Measurements from ENCODE around the gene C4B.

C4B gene

DNA sequence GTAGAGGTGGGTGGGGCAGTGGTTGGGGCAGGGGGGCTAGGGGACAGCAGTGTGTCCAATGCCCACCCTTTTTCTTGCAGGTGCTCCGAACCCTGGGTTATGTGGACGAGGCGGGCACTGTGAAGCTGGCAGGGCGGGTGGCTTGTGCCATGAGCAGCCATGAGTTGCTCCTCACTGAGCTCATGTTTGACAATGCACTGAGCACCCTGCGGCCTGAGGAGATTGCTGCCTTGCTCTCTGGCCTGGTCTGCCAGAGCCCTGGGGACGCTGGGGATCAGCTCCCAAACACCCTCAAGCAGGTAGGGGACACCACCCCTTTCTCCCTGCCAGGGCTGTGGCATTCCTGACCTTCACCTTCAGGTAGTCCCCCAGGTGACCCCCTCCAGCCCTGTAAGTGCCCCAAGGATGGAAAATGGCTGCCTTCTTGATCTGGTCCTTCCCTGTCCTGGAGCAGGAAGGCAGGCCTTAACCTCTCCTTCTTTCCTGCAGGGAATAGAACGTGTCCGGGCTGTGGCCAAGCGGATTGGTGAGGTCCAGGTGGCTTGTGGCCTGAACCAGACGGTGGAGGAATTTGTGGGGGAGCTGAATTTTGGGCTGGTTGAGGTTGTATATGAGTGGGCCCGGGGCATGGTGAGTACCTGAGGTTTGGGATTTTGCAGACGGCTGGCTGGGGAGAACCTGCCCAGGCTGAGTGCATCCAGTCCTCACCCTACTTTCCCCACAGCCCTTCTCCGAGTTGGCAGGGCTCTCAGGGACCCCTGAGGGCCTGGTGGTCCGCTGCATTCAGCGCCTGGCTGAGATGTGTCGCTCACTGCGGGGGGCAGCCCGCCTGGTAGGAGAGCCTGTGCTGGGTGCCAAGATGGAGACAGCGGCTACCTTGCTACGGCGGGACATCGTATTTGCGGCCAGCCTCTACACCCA is 45.5 kb upstream of the C4B start:
- peaks cover 5% of the 10 kb centered on the region for H3K4me1 ChIP-seq (ENCODE audit: control insufficient read depth, insufficient read depth, low read length)
- H3K27ac ChIP-seq (ENCODE audit: extremely low read depth, low read depth, low read length): peak overlapping the region; percentile 6; the same call in 1 of the 2 replicates
- ChIA-PET POLR2A (interaction anchor here (0.6 to 4.6 kb wide), 8 partner anchors 7 to 142 kb away, joined by 3 to 64 read pairs (median 8); partner anchors contain the start of genes EHMT2, HSPA1B, NELFE and SKIC2), CTCF (interaction anchor here (0.6 to 2.0 kb wide), 4 partner anchors 12 to 1291 kb away, joined by 3 to 7 read pairs (median 6); no protein-coding TSS in a partner anchor)
- no peak for TF ChIP-seq ZNF416 (tag by site-specific recombination; IDR thresholded peaks at IDR 0.05)
- no peak for TF ChIP-seq ZNF600 (tag by site-specific recombination; IDR thresholded peaks at IDR 0.05)
- TF ChIP-seq ZNF248 (tag by site-specific recombination; IDR thresholded peaks at IDR 0.05): no peak
- TF ChIP-seq ZNF169 (tag by site-specific recombination; IDR thresholded peaks at IDR 0.05): no peak
- TF ChIP-seq ZNF692 (tag by site-specific recombination; IDR thresholded peaks at IDR 0.05): no peak
- TF ChIP-seq MEIS1 (CRISPR knock-in tag; IDR thresholded peaks at IDR 0.05; ENCODE audit: borderline replicate concordance): no peak
- no peak for TF ChIP-seq HOXC10 (CRISPR knock-in tag; IDR thresholded peaks at IDR 0.05)
- no peak for TF ChIP-seq GLIS2 (tag by site-specific recombination; IDR thresholded peaks at IDR 0.05)
- no peak for TF ChIP-seq ZNF354C (tag by site-specific recombination; IDR thresholded peaks at IDR 0.05; ENCODE audit: borderline replicate concordance, low read depth)
- no peak for TF ChIP-seq RBAK (tag by site-specific recombination; IDR thresholded peaks at IDR 0.05)
- TF ChIP-seq ZNF132 (tag by site-specific recombination; IDR thresholded peaks at IDR 0.05; ENCODE audit: borderline replicate concordance): no peak
- no peak for TF ChIP-seq ZNF16 (tag by site-specific recombination; IDR thresholded peaks at IDR 0.05; ENCODE audit: low read depth)
- TF ChIP-seq, protein P1, sequence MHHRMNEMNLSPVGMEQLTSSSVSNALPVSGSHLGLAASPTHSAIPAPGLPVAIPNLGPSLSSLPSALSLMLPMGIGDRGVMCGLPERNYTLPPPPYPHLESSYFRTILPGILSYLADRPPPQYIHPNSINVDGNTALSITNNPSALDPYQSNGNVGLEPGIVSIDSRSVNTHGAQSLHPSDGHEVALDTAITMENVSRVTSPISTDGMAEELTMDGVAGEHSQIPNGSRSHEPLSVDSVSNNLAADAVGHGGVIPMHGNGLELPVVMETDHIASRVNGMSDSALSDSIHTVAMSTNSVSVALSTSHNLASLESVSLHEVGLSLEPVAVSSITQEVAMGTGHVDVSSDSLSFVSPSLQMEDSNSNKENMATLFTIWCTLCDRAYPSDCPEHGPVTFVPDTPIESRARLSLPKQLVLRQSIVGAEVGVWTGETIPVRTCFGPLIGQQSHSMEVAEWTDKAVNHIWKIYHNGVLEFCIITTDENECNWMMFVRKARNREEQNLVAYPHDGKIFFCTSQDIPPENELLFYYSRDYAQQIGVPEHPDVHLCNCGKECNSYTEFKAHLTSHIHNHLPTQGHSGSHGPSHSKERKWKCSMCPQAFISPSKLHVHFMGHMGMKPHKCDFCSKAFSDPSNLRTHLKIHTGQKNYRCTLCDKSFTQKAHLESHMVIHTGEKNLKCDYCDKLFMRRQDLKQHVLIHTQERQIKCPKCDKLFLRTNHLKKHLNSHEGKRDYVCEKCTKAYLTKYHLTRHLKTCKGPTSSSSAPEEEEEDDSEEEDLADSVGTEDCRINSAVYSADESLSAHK (tag by site-specific recombination; IDR thresholded peaks at IDR 0.05): no peak
- TF ChIP-seq HOXA7 (CRISPR knock-in tag; IDR thresholded peaks at IDR 0.05; ENCODE audit: borderline replicate concordance): no peak
- TF ChIP-seq ZNF510 (tag by site-specific recombination; IDR thresholded peaks at IDR 0.05; ENCODE audit: insufficient replicate concordance): no peak
- no peak for TF ChIP-seq ZNF76 (tag by site-specific recombination; IDR thresholded peaks at IDR 0.05; ENCODE audit: borderline replicate concordance, low read depth)
- TF ChIP-seq ZNF214 (tag by site-specific recombination; IDR thresholded peaks at IDR 0.05; ENCODE audit: borderline replicate concordance): no peak
- H3K9me3 ChIP-seq (ENCODE audit: control insufficient read depth, insufficient read depth, low read depth, low read length): no peaks in the 10 kb centered on the region
- H3K4me3 ChIP-seq (ENCODE audit: low read depth, low read length): no peak overlapping the region
- H3K36me3 ChIP-seq (ENCODE audit: control insufficient read depth in 2 of 2, insufficient read depth in 1 of 2, low read length in 2 of 2): peaks cover 13 to 70% of the 10 kb centered on the region in 2 experiments; a peak in 2 of 3 replicates

DNA sequence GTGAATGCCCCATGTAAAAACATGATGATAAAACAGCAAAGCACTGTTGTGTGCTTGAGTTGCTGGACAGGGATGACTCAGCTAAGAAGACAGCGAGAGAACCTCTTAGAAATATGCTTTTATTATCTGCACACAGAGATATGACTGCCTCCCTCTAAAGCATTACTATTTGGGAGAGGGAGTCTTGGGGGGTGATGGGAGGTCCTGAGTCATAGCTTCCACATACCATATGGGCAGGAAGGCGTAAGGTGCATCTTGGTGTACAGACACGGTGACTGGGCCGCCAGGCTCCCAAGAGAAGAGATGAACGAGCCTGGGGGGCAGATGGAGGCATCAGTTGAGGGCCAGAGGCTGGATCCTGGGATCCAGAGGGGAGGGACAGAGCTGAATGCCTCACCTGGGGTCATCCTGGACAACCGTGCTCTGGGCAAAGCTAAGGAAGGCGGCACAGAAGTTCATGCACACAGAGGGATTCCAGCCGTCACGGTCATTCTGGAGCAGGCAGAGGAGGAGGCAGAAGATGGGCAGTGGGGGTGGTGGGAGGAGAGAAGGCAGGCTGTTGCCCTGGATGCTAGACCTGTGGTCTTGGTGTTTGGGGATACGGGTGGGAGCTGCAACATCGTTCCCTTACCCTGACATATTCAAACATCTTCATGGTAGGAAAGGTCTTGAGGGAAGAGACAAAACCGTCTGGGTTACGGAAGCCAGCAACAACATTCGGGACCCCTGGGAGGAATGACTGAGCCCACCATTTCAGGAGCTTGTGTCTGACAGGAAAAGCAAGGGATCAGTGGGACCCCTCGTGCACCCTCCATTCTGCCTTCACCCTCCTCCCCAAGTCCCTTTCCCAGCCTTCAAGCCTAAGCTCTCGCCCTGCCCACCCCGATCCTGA is 44.6 kb upstream of the C4B start:
- ChIA-PET POLR2A (interaction anchor here (0.6 to 4.6 kb wide), 8 partner anchors 8 to 305 kb away, joined by 3 to 64 read pairs (median 6); partner anchors contain the start of genes EHMT2, GPANK1, HSPA1B and NELFE), CTCF (interaction anchor here (0.6 to 2.0 kb wide), 5 partner anchors 12 to 1290 kb away, joined by 3 to 7 read pairs (median 5); no protein-coding TSS in a partner anchor)
- no peak overlapping the region; the same call in none of the 2 replicates for H3K27ac ChIP-seq (ENCODE audit: extremely low read depth, low read depth, low read length)
- H3K4me3 ChIP-seq (ENCODE audit: low read depth, low read length): no peak overlapping the region; the same call in 1 of the 2 replicates
- no peaks in the 10 kb centered on the region for H3K9me3 ChIP-seq (ENCODE audit: control insufficient read depth, insufficient read depth, low read depth, low read length)
- peaks cover 13 to 64% of the 10 kb centered on the region in 2 experiments; a peak in 2 of 3 replicates for H3K36me3 ChIP-seq (ENCODE audit: control insufficient read depth in 2 of 2, insufficient read depth in 1 of 2, low read length in 2 of 2)
- H3K4me1 ChIP-seq (ENCODE audit: control insufficient read depth, insufficient read depth, low read length): peaks cover 5% of the 10 kb centered on the region
- TF ChIP-seq GLIS1 (tag by site-specific recombination; IDR thresholded peaks at IDR 0.05): peak; percentile 35
- TF ChIP-seq, protein P2, sequence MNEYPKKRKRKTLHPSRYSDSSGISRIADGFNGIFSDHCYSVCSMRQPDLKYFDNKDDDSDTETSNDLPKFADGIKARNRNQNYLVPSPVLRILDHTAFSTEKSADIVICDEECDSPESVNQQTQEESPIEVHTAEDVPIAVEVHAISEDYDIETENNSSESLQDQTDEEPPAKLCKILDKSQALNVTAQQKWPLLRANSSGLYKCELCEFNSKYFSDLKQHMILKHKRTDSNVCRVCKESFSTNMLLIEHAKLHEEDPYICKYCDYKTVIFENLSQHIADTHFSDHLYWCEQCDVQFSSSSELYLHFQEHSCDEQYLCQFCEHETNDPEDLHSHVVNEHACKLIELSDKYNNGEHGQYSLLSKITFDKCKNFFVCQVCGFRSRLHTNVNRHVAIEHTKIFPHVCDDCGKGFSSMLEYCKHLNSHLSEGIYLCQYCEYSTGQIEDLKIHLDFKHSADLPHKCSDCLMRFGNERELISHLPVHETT (tag by site-specific recombination; IDR thresholded peaks at IDR 0.05): no peak
- no peak for TF ChIP-seq EGR2 (tag by site-specific recombination; IDR thresholded peaks at IDR 0.05; ENCODE audit: low read depth)
- TF ChIP-seq ZNF398 (tag by site-specific recombination; IDR thresholded peaks at IDR 0.05): no peak
- TF ChIP-seq ZNF707 (tag by site-specific recombination; IDR thresholded peaks at IDR 0.05): no peak
- TF ChIP-seq ZNF664 (tag by site-specific recombination; IDR thresholded peaks at IDR 0.05): no peak
